Nephron (organoid): ENCODE results near the gene DAG1.
A peak's percentile ranks its signal among the peaks of the same experiment; 100 is the strongest.

Experiments used
- H3K27ac Mint-ChIP-seq, 3 experiments: 2 replicates each; pipeline ENCODE4 v1.8.0; 2020; ENCODE audit warnings: mixed read lengths in 3 of 3, mild to moderate bottlenecking in 2 of 3, moderate library complexity in 1 of 3
- H3K27me3 Mint-ChIP-seq: 2 replicates; pipeline ENCODE4 v1.8.0; 2021; ENCODE audit warnings: low read depth, mild to moderate bottlenecking, moderate library complexity, mixed read lengths
- H3K36me3 Mint-ChIP-seq: 2 replicates; pipeline ENCODE4 v1.8.0; 2020; ENCODE audit warnings: low read depth, mixed read lengths
- H3K4me1 Mint-ChIP-seq: 2 replicates; pipeline ENCODE4 v1.8.0; 2020; ENCODE audit warnings: mixed read lengths
- H3K4me3 Mint-ChIP-seq, 3 experiments: 2 replicates each; pipeline ENCODE4 v1.8.0; 2020; ENCODE audit warnings: mild to moderate bottlenecking in 3 of 3, mixed read lengths in 3 of 3, moderate library complexity in 2 of 3
- H3K9me3 Mint-ChIP-seq: 2 replicates; pipeline ENCODE4 v1.8.0; 2020; ENCODE audit warnings: mixed read lengths
- CTCF ChIP-seq, 3 experiments: fragments of 200-600 bp; sonication (generic); IDR thresholded peaks; one replicate each; pipeline ENCODE4 v1.5.0; 2021; ENCODE audit warnings: antibody characterized with exemption in 3 of 3; ENCODE audit not compliant: unreplicated experiment in 3 of 3

The DAG1 gene

DNA sequence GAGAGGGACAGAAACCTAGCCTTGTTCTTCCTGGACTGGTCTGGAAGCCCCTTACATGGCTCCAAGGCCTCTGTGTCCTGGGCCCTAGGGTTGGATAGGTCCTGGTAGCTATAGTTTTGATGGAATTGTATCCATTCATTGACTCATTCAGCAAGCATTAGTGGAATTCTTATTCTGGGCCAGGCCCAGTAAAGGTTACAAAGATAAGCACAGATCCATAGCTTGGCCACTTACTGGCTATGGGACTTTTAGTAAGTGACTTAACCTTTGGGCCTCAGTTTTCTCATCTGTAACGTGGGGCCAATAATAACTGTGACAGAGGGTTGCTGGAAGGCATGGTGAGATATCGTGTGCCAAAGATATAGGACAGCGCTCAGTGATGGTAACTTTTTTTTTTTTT lies 13.6 kb upstream of the DAG1 start:
- Mint-ChIP-seq H3K36me3 (no peaks in the 10 kb centered on the region), H3K27ac (peak overlapping the region in 1 of 3 experiments; percentile 18), H3K4me1 (peaks cover 53% of the 10 kb centered on the region), H3K4me3 (no peak overlapping the region), H3K9me3 (no peaks in the 10 kb centered on the region), H3K27me3 (peaks cover 4% of the 10 kb centered on the region)
- no peak for TF ChIP-seq CTCF (IDR thresholded peaks at IDR 0.05; ENCODE audit: unreplicated experiment in 3 of 3)

GRCh38 chr3:49460188-49460890 lies 9.7 kb upstream of the DAG1 start:
- Mint-ChIP-seq H3K4me1 (peaks cover 54% of the 10 kb centered on the region), H3K27me3 (peaks cover 4% of the 10 kb centered on the region), H3K9me3 (no peaks in the 10 kb centered on the region), H3K4me3 (no peak overlapping the region), H3K36me3 (no peaks in the 10 kb centered on the region), H3K27ac (peak overlapping the region; percentile 78 to 97 (median 95))
- no peak for TF ChIP-seq CTCF (IDR thresholded peaks at IDR 0.05; ENCODE audit: unreplicated experiment in 3 of 3)

GRCh38 chr3:49460956-49461355 lies 9.1 kb upstream of the DAG1 start:
- Mint-ChIP-seq H3K36me3 (no peaks in the 10 kb centered on the region), H3K4me3 (peak overlapping the region in 1 of 3 experiments; percentile 56), H3K27me3 (peaks cover 4% of the 10 kb centered on the region), H3K9me3 (no peaks in the 10 kb centered on the region), H3K4me1 (peaks cover 50% of the 10 kb centered on the region), H3K27ac (peak overlapping the region; percentile 78 to 97 (median 93))
- no peak for TF ChIP-seq CTCF (IDR thresholded peaks at IDR 0.05; ENCODE audit: unreplicated experiment in 3 of 3)

GRCh38 chr3:49461443-49462171 lies 8.5 kb upstream of the DAG1 start:
- Mint-ChIP-seq H3K4me3 (peak overlapping the region in 2 of 3 experiments; percentile 5 to 56), H3K9me3 (no peaks in the 10 kb centered on the region), H3K27ac (peak overlapping the region; percentile 78 to 97 (median 93)), H3K27me3 (peaks cover 4% of the 10 kb centered on the region), H3K4me1 (peaks cover 45% of the 10 kb centered on the region), H3K36me3 (no peaks in the 10 kb centered on the region)
- TF ChIP-seq CTCF (IDR thresholded peaks at IDR 0.05; ENCODE audit: unreplicated experiment in 3 of 3), result no peak

GRCh38 chr3:49462222-49462621 lies 7.8 kb upstream of the DAG1 start:
- no peaks in the 10 kb centered on the region for H3K36me3 Mint-ChIP-seq

More at GRCh38 chr3:49462222-49462621, 7.8 kb upstream of the DAG1 start:
- Mint-ChIP-seq H3K27ac (peak overlapping the region; percentile 78 to 97 (median 93)), H3K4me1 (peaks cover 43% of the 10 kb centered on the region), H3K27me3 (peaks cover 4% of the 10 kb centered on the region), H3K4me3 (no peak overlapping the region), H3K9me3 (no peaks in the 10 kb centered on the region)
- no peak for TF ChIP-seq CTCF (IDR thresholded peaks at IDR 0.05; ENCODE audit: unreplicated experiment in 3 of 3)
